Aortic smooth muscle cell (primary cell): Measurements from ENCODE around the gene RDH14. TPM values are rescaled to one million over a fixed set of nuclear protein-coding genes. Genes with fewer than 3 reads are reported as not detected.

Experiments
- total RNA-seq: library from RNA; depleted of rRNA; stranded (reverse); fragments of >200 nt; gene quantifications from 2 replicates; pipeline ENCODE4 v1.2.3, GENCODE V29; 2014

RDH14 gene
- total RNA-seq: 28.9 and 36.6 TPM in 2 replicates

DNA sequence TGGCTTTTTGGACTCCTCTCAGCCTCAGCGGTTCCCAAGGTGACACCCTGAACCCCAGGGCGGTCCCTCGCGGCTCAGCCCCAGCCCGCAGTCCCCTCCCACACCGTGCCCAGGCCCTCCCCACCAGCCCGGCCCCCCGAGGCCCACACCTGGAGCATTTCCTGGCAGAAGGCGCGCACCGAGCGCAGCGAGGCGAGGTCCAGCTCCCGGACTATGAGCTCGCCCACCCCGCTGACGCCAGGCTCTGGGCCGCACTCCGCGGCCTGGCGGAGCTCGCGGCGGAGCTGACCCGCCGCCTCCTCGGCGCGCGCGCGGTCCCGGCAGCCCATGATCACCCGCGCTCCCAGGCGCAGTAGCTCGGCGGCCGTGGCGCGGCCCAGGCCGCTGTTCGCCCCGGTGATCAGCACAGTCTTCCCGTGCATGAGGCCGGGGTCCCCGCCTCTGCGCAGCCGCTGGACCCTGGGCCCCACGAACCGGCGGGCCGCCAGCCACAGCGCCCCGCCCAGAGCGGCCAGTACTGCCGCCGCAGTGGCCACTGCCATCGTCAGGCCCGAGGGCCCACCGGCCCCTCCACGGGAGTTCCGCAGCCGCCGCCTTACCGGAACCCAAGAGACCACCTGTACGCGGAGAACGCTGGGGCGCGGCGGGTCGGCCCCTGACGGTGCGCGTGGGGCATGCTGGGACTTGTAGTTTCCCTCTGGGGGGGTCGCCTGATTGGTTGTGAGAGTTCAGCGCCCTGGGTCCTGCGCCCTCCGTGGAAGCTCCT, at the start of gene RDH14:
RDH14 (minus strand) TSS at position 623 of the 766 bp plus-strand sequence; CDS start at position 542, 81 bp downstream.

GRCh38 chr2:18589354-18589753, 28.9 kb upstream of the RDH14 start, which contains the start of gene NT5C1B:
NT5C1B (minus strand) TSS chr2:18589569; CDS start chr2:18589468, 101 bp downstream.

Other genes starting within 250 kb of the RDH14 start
- gene NT5C1B, start 28.9 kb upstream of the RDH14 start, total RNA-seq: not detected in 2 replicates